ENCODE results near the gene NEAT1. TPM values are rescaled to one million over a fixed set of nuclear protein-coding genes. Genes with fewer than 3 reads are reported as not detected.
A peak's percentile ranks its signal among the peaks of the same experiment; 100 is the strongest.

Gene NEAT1
- total and polyA plus RNA-seq, 9 of the 15 experiments (the other 6 are each of a cell fraction or from before 2014, with no cell fraction given): 20.1 to 389 (median 62.8) TPM

- TF ChIP-seq TRIM25 (IDR thresholded peaks at IDR 0.05; ENCODE audit: borderline replicate concordance): no peak
- TF ChIP-seq KAT7 (CRISPR knock-in tag; IDR thresholded peaks at IDR 0.05; ENCODE audit: borderline replicate concordance): 0 out of 2 replicates have a peak, but pooled peaks have one; percentile 78
- no peak for TF ChIP-seq ZNF3 (CRISPR knock-in tag; IDR thresholded peaks at IDR 0.05)
- no peak for TF ChIP-seq FOXA3 (CRISPR knock-in tag; conservative IDR thresholded peaks at IDR 0.05 in 1 of 2, IDR thresholded peaks at IDR 0.05 in 1 of 2)
- no peak for TF ChIP-seq ZKSCAN8 (CRISPR knock-in tag; IDR thresholded peaks at IDR 0.05)
- peak; percentile 57; the same call in 1 of the 2 replicates for TF ChIP-seq RB1 (IDR thresholded peaks at IDR 0.05; ENCODE audit: low read depth)
- TF ChIP-seq GABPA (tag; conservative IDR thresholded peaks at IDR 0.05; ENCODE audit: low read depth): no peak
- TF ChIP-seq RBM17 (IDR thresholded peaks at IDR 0.05; ENCODE audit: borderline replicate concordance, low read depth, low read length): no peak
- no peak for TF ChIP-seq SAP30 (IDR thresholded peaks at IDR 0.05; ENCODE audit: borderline replicate concordance, insufficient read depth, low read depth, low read length, poor library complexity, severe bottlenecking)
- TF ChIP-seq ZNF780A (CRISPR knock-in tag; IDR thresholded peaks at IDR 0.05): no peak
- TF ChIP-seq ZSCAN32 (CRISPR knock-in tag; IDR thresholded peaks at IDR 0.05): no peak
- no peak for TF ChIP-seq PRPF4 (IDR thresholded peaks at IDR 0.05; ENCODE audit: insufficient read depth, low read depth, low read length, poor library complexity, severe bottlenecking)
- no peak for TF ChIP-seq MYBL2 (IDR thresholded peaks at IDR 0.05; ENCODE audit: low read depth)
- TF ChIP-seq MYBL2 (CRISPR knock-in tag; IDR thresholded peaks at IDR 0.05; ENCODE audit: borderline replicate concordance): no peak
- no peak for TF ChIP-seq NFYB (IDR thresholded peaks at IDR 0.05; ENCODE audit: extremely low read depth, insufficient read length)
- no peak; the same call in 1 of the 2 replicates for TF ChIP-seq POLR2AphosphoS2 (IDR thresholded peaks at IDR 0.05; ENCODE audit: low read length)
- TF ChIP-seq SNRNP70 (optimal IDR thresholded peaks at IDR 0.05; ENCODE audit: low read depth, low read length): no peak
- TF ChIP-seq HNRNPUL1 (IDR thresholded peaks at IDR 0.05; ENCODE audit: low read length): no peak
- no peak; the same call in 1 of the 2 replicates for TF ChIP-seq MYC (IDR thresholded peaks at IDR 0.05; ENCODE audit: low read depth, low read length)
- TF ChIP-seq MYC (CRISPR knock-in tag; IDR thresholded peaks at IDR 0.05; ENCODE audit: borderline replicate concordance, low read depth): peak; percentile 60; the same call in 1 of the 2 replicates
- no peak for TF ChIP-seq TCF7L2 (IDR thresholded peaks at IDR 0.05; ENCODE audit: low read depth, low read length)
- TF ChIP-seq NCOR1 (IDR thresholded peaks at IDR 0.05): peak; percentile 55
- peak; percentile 67 to 72 for TF ChIP-seq MAZ (CRISPR knock-in tag; conservative IDR thresholded peaks at IDR 0.05 in 1 of 2, IDR thresholded peaks at IDR 0.05 in 1 of 2)
- TF ChIP-seq ZNF778 (CRISPR knock-in tag; IDR thresholded peaks at IDR 0.05): no peak
- no peak for TF ChIP-seq ATF4 (CRISPR knock-in tag; IDR thresholded peaks at IDR 0.05)
- peak; percentile 58; the same call in 1 of the 2 replicates for TF ChIP-seq ETV5 (CRISPR knock-in tag; IDR thresholded peaks at IDR 0.05; ENCODE audit: low read depth)
Observed at GRCh38 chr11:65478388-65479183, 56.0 kb downstream of the NEAT1 start (continued).

Data from K562 (cell line).